Thyroid gland (tissue), 4 donors: ENCODE results near the gene OBP2B.

Experiments used
- POLR2A ChIP-seq, 2 donors: fragments of 450-650 bp; IDR thresholded peaks; one replicate each; pipeline ENCODE4 v1.6.1; 2017; ENCODE audit warnings: antibody characterized with exemption in 2 of 2, mild to moderate bottlenecking in 2 of 2, moderate library complexity in 1 of 2
- TF ChIP-seq, protein P1 (sequence below), 6 experiments: fragments of 200-600 bp in 3 of 6; fragments of 450-650 bp in 3 of 6; sonication (generic) in 3 of 6; IDR thresholded peaks; one replicate each; pipeline ENCODE4 v1.5.1; 2016 to 2019; ENCODE audit warnings: antibody characterized with exemption in 6 of 6, mild to moderate bottlenecking in 2 of 6, inconsistent platforms in 1 of 6, moderate library complexity in 1 of 6

DNA sequence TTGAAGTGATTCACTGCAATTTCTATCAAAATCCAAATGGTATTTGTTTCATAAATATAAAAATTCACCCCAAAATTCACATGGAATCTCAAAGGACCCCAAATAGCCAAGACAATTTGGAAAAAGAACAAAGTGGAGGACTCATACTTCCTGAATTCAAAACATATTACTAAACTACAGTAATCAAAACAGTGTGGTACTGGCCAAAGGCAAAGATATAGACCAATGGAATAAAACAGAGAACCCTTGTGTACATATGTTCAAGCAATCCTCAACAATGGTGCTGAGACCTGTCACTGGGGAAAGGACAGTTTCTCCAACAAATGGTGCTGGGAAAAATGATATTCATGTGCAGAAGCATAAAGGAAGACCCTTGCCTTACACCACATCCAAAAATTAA is 14.0 kb downstream of the OBP2B start:
- TF ChIP-seq, protein P1, sequence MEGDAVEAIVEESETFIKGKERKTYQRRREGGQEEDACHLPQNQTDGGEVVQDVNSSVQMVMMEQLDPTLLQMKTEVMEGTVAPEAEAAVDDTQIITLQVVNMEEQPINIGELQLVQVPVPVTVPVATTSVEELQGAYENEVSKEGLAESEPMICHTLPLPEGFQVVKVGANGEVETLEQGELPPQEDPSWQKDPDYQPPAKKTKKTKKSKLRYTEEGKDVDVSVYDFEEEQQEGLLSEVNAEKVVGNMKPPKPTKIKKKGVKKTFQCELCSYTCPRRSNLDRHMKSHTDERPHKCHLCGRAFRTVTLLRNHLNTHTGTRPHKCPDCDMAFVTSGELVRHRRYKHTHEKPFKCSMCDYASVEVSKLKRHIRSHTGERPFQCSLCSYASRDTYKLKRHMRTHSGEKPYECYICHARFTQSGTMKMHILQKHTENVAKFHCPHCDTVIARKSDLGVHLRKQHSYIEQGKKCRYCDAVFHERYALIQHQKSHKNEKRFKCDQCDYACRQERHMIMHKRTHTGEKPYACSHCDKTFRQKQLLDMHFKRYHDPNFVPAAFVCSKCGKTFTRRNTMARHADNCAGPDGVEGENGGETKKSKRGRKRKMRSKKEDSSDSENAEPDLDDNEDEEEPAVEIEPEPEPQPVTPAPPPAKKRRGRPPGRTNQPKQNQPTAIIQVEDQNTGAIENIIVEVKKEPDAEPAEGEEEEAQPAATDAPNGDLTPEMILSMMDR (IDR thresholded peaks at IDR 0.05): no peak
- no peak for TF ChIP-seq POLR2A (IDR thresholded peaks at IDR 0.05)
